ENCODE data around the gene NCMAP. TPM values are rescaled to one million over a fixed set of nuclear protein-coding genes. Genes with fewer than 3 reads are reported as not detected.

The NCMAP gene
- polyA plus RNA-seq, 1 experiment = not detected

DNA sequence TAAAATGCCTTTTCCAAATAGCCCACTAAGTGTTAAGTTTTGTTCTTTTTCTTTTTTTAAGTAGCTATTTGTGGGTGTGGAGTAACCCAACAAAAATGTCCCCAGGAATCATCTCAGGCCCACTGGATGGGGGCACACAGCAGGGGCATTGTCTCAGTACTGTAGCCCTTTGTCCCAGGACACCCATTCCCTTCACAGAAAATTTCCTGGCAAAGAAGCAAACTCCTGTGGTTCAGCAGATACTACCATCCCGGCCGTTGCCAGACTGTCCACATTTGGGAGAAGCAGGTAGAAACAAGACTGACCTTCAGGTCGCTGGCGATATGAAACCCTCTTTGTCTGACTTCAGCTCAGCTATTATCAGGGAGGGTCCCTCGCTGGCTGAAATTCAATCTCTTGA lies 63.5 kb downstream of the NCMAP start:
- TF ChIP-seq, protein P1, sequence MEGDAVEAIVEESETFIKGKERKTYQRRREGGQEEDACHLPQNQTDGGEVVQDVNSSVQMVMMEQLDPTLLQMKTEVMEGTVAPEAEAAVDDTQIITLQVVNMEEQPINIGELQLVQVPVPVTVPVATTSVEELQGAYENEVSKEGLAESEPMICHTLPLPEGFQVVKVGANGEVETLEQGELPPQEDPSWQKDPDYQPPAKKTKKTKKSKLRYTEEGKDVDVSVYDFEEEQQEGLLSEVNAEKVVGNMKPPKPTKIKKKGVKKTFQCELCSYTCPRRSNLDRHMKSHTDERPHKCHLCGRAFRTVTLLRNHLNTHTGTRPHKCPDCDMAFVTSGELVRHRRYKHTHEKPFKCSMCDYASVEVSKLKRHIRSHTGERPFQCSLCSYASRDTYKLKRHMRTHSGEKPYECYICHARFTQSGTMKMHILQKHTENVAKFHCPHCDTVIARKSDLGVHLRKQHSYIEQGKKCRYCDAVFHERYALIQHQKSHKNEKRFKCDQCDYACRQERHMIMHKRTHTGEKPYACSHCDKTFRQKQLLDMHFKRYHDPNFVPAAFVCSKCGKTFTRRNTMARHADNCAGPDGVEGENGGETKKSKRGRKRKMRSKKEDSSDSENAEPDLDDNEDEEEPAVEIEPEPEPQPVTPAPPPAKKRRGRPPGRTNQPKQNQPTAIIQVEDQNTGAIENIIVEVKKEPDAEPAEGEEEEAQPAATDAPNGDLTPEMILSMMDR (IDR thresholded peaks at IDR 0.05; ENCODE audit: low read depth, low read length) = no peak
- no peak for DNase-seq (ENCODE audit: low read depth, low spot score)
- Histone ChIP-seq H3K27me3 (ENCODE audit: control insufficient read depth, insufficient read depth, low read length) (peaks cover 17% of the 10 kb centered on the region), H3K27ac (ENCODE audit: low read depth, low read length) (no peak overlapping the region), H3K9me3 (ENCODE audit: control insufficient read depth, insufficient read depth, low read length) (no peaks in the 10 kb centered on the region), H3K4me3 (ENCODE audit: low read depth, low read length) (no peak overlapping the region)
- CTCF ChIA-PET = interaction anchor here (0.7 kb wide), 1 partner anchor 229 kb away, joined by 3 read pairs; no protein-coding TSS in a partner anchor
- POLR2A ChIA-PET = no interaction called here

DNA sequence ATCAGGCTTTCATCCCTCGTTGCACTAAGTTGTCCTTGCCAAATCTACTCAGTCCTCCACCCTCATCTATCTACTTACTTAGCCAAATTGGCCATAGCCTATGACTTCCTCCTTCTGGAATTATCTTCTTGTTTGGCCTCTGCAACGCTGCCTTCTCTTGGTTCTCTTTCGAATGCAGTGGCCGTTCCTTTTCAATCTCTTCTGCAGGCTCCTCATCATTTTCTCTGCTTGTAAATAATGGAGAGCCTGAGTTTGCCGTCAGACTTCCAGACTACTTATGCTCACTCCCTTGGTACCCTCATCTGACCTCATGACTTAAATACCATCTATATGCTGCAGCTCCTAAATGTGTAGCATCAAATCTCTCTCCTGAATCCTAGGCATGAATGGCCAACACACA lies 64.8 kb downstream of the NCMAP start:
- no peak for DNase-seq (ENCODE audit: low read depth, low spot score)
- no peak overlapping the region for H3K4me3 ChIP-seq (ENCODE audit: low read depth, low read length)
- TF ChIP-seq, protein P1 (IDR thresholded peaks at IDR 0.05; ENCODE audit: low read depth, low read length) = no peak
- POLR2A ChIA-PET = no interaction called here
- CTCF ChIA-PET = interaction anchor here (1.2 to 2.4 kb wide), 2 partner anchors 15 to 421 kb away, joined by 3 to 10 read pairs; no protein-coding TSS in a partner anchor
- no peaks in the 10 kb centered on the region for H3K9me3 ChIP-seq (ENCODE audit: control insufficient read depth, insufficient read depth, low read length)
- peaks cover 17% of the 10 kb centered on the region for H3K27me3 ChIP-seq (ENCODE audit: control insufficient read depth, insufficient read depth, low read length)
- H3K27ac ChIP-seq (ENCODE audit: low read depth, low read length) = no peak overlapping the region

DNA sequence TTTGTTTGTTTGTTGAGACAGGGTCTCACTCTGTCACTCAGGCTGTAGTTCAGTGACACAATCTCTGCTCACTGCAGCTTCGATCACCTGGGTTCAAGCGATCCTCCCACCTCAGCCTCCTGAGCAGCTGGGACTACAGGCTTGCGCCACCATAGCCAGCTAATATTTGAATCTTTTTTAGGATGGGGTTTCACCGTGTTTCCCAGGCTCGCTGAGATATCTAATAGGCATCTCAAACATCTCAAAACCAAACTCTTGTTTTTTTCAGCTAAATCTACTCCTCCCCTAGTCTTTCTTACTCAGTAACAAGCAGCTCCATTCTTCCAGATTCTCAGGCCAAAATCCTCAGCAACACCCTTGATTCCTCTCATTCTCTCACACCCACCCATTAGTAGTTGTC lies 65.2 kb downstream of the NCMAP start:
- ChIA-PET POLR2A (no interaction called here), CTCF (interaction anchor here (1.2 to 2.4 kb wide), 2 partner anchors 14 to 421 kb away, joined by 3 to 10 read pairs; no protein-coding TSS in a partner anchor)
- Histone ChIP-seq H3K27me3 (ENCODE audit: control insufficient read depth, insufficient read depth, low read length) (peaks cover 17% of the 10 kb centered on the region), H3K4me3 (ENCODE audit: low read depth, low read length) (no peak overlapping the region), H3K9me3 (ENCODE audit: control insufficient read depth, insufficient read depth, low read length) (no peaks in the 10 kb centered on the region), H3K27ac (ENCODE audit: low read depth, low read length) (no peak overlapping the region)
- TF ChIP-seq, protein P1 (IDR thresholded peaks at IDR 0.05; ENCODE audit: low read depth, low read length) = no peak
- no peak for DNase-seq (ENCODE audit: low read depth, low spot score)

DNA sequence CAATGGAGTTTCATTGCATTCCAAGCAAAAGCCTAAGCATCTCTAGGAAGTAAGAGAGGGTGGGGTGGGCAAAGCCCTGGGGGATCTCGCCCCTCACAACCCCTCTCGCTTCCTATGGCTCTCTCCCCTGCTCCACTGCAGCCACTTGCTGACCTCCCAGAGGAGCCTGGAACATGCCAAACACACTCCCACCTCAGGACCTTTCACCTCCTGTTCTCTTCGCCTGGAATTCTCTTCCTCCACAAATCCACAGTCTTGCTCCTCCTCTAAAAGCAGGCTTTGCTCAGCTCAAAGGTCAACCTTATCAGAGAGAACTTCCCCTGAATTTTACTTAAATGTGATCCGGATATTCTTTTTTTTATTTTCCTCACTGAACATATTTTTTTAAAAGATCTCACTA lies 66.3 kb downstream of the NCMAP start:
- no peaks in the 10 kb centered on the region for H3K9me3 ChIP-seq (ENCODE audit: control insufficient read depth, insufficient read depth, low read length)
- H3K27ac ChIP-seq (ENCODE audit: low read depth, low read length) = no peak overlapping the region
- DNase-seq (ENCODE audit: low read depth, low spot score) = no peak
- peaks cover 13% of the 10 kb centered on the region for H3K27me3 ChIP-seq (ENCODE audit: control insufficient read depth, insufficient read depth, low read length)
- ChIA-PET CTCF (interaction anchor here (2.4 kb wide), 1 partner anchor 13 kb away, joined by 10 read pairs; no protein-coding TSS in a partner anchor), POLR2A (interaction anchor here (0.6 kb wide), 1 partner anchor 228 kb away, joined by 3 read pairs; no protein-coding TSS in a partner anchor)
- TF ChIP-seq, protein P1 (IDR thresholded peaks at IDR 0.05; ENCODE audit: low read depth, low read length) = no peak
- no peak overlapping the region for H3K4me3 ChIP-seq (ENCODE audit: low read depth, low read length)

DNA sequence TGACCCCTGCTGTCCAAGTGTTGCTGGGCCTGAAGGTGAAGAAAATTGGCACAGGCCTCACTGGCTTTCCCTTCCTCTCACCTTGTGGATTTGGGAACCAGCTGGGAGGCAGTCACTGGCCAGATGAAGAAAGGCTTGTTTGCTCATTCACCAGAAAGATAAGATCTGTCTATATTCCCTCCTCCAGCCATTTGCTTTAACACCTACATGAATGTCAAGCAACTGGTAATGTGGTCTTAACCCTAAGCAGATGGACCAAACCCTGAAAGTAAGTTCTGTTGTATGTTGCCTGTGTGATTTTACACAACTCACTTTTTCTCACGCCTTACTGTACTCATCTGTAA lies 76.9 kb downstream of the NCMAP start:
- ChIA-PET POLR2A (no interaction called here), CTCF (interaction anchor here (0.6 to 10.0 kb wide), 4 partner anchors 10 to 1849 kb away, joined by 3 to 121 read pairs (median 5); no protein-coding TSS in a partner anchor)
- H3K9me3 ChIP-seq (ENCODE audit: control insufficient read depth, insufficient read depth, low read length) = no peaks in the 10 kb centered on the region

More for the DNA sequence above, 76.9 kb downstream of the NCMAP start:
- DNase-seq (ENCODE audit: low read depth, low spot score) = no peak
- no peak overlapping the region for H3K27ac ChIP-seq (ENCODE audit: low read depth, low read length)
- TF ChIP-seq, protein P1 (IDR thresholded peaks at IDR 0.05; ENCODE audit: low read depth, low read length) = no peak
- H3K4me3 ChIP-seq (ENCODE audit: low read depth, low read length) = no peak overlapping the region
- H3K27me3 ChIP-seq (ENCODE audit: control insufficient read depth, insufficient read depth, low read length) = peaks cover 11% of the 10 kb centered on the region
